Raji (cell line): ENCODE data around the gene H6PD.

ENCODE experiments used
- POLR2A ChIP-seq: IDR thresholded peaks from 2 replicates; pipeline ENCODE4 v1.6.1; 2011; ENCODE audit warnings: low read depth, low read length, control low read depth; ENCODE audit not compliant: insufficient read depth

H6PD gene

DNA sequence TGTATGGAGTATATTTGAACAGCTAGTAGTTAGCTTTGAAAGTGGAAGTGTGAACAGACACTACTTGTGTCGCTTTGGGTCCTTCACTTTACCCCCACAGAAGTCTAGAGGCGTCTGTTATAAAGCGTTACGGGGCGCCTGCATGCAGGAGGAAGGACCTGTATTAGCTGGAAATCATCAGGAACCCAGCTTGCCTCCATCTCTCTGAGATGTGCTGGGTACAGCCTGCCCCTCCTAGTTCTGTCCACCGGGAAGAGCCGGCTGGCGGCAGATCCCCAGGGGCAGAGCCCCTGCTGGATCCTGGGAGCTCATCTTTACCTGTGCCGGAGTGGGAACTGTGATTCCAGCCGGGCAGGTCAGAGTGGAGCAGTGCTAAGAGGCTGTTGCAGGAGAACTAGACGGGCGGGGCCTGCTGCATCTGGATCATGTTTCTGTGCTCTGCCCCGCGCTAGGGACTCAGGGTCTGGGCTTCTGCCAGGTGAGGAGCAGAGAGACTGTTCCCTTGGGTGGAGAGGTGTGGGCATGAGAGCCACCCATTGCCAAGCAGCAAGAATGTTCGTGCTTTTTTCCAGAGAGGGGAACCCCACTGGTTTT, 35.8 kb downstream of the H6PD start:
- no peak for TF ChIP-seq POLR2A

DNA sequence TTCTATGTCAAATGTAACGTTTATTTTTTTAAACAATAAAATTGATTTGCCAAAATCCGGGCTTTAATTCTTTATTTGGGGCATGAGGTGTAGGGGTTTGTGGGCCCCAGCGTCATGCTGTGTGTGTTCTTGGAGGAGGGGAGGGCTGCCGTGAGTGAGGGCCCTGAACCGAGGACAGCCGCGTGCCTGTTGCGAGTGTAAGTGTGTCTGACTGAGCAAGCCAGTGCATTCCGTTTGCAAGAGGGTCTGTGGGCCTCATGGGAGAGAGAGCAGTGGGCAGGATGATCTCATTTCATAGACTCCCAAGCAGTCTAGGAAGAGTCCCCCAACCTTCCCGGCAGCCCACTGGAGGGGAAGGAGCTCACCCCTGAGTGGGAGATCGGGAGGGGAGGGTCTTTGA, 36.7 kb downstream of the H6PD start:
- TF ChIP-seq POLR2A: no peak

DNA sequence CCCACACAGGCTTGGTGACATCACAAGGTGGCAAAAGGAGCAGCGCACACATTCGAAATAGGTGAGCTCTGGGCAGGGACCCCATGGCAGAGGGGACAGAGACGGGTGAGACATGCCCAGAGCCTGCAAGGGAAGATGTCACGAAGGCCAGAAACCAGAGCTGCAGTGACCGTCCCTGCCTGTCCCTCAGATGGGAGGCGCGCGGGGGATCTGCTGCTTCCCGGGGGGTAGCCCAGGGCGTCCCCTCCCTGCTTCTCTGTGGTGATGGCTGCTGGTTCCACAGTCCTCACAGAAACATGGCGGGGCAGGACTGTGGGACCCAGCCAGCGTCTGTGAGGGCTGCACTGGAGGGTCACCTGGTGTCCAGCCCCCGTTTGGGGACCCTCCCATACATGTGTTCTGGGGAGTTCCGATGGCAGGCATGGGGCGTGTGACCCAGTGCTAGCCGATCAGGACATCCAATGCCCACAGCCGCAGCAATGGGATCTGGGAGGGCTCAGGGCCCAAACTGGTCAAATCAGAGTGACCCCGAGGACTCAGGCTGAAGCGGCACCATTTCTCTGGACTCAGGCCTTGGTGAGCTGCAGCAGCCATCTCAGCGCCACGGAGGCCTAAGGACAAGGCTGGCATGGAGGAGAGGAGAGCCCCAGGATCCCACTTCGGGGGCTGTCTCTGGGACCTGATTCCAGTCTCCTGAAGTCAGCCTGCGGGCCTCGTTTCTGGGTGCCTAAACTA, 37.5 kb downstream of the H6PD start:
- TF ChIP-seq POLR2A: no peak

DNA sequence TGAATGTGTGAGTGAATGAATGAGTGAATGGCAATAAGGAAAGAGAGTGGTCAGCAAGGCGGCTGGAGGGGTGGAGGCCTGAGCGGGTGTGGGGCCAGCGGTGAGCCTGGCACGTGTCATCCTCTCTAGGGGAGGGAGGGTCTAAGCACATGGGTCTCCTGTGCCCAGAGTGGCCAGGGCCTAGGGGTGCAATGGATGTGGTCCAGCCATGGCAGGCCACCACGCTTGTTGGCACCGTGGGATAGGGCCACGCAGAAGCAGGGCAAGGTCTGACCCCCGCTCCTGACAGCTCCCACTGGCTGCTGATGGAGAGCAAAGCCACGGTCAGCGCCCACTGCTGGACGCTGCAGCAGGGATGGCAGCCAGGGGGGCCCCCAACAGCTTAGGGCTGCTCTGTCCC, 38.6 kb downstream of the H6PD start:
- TF ChIP-seq POLR2A: no peak

DNA sequence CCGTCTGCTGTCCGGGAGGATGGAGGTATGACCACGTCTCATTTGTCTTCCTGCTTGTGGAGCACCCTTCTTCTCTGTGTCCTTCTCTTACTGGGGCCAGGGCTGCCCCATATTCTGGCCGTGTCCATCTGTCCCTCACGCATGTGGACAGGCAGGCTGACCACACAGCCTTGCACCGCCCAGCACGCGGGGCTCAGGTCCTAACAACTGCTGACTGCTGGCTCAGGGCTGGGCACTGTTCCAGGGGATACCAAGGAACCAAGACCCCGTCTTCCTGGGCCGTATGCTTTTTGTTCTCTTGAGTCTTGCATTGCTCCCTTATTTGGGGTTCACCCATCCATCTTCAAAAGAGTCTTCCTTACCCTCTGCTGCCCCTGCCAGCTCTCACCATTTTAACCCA, 40.6 kb downstream of the H6PD start:
- TF ChIP-seq POLR2A: no peak

DNA sequence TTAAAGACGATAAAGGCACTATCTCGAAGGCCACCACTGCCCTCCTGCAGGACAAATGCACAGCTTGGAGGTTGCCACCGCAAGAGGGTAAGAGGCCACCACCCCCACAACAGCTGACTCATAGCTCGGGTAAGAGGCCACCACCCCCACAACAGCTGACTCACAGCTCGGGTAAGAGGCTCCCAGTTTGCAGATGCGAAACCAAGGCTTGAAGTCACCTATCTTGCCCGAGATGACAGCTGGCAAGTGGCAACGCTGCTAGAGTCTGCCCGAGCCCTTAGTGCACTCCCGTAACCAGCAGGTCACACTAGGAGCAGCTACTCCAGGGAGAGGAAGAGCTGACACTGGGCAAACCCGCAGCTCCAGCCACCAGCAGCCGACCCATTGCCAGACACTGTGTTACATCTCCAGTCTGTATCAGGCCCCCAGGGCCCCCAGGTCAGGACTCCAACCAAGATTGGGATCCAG, 41.0 kb downstream of the H6PD start:
- no peak for TF ChIP-seq POLR2A

DNA sequence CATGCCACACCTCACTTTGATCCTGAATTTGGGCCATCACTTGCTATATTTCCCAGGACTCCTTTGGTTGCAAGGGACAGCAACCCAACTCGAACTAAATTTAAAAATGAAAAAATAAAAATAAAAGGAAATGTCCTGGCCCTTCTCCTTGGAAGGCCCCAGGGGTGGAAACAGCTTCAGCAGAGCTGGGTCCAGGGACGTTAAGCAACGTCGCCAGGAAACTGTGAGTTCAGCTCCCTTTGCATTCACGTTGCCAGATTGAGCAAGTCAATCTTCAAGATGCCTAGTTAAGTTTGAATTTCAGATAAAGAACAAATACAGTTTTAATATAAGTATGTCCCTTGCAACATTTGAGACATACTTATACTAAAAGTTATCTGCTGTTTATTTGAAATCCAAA, 43.5 kb downstream of the H6PD start:
- no peak for TF ChIP-seq POLR2A

DNA sequence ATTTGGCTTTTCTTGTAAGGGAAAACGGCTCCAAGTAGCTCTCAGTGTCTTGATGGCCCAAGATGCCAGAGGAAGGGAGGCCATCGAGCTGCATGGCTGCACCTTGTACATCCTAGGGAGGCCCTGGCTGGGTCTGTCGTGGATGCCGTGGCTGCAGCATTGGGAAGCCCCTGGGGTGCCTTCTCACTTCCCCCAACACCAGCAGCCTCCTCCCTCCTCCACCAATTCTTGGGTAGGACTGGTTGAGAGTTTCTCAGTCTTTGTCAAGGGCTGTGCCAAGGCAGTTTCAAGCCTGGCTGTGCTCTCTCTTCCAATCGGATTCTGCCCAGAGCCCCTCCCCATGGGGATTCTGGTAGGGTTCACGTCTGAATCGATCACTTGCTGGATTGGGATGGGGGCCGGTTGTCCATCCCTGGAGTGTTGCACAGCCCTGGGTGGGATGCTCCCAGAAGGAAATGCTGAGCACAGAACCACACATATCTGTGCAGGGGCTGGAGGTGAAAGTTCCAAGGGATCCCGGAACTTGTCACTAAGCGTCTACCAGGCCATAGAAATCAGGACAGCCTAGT, 44.1 kb downstream of the H6PD start:
- TF ChIP-seq POLR2A: no peak

DNA sequence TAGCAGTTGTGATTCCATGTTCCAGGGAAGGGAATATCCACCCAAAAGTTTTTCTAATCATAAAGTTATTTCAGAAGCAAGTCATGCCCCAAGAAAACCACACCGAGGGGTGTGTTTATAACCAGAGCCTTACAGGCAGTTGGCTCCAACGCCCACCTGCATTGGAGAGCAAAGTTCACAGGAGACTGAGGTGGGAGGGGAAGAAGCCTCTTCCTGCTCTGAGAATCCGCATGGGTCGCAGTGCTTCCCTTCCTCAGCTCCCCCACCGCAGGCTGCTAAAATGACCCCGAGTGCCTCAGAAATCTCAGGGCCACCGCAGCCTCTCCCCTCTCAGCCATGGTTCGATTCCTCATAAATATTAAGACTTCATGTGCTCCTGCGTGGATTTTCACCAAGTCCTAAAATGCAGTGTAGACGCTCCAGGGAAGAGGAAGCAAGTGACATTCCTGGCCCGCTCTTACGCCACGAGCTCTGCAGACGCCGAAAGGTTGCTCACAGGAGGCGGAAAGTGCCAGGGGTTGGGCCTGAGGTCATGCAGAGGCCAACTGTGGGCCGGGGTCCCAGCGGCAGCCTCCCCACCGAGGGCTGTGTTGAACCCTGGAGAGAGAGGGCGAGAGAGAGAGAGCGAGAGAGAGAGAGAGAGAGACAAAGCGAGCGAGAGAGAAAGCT, 44.7 kb downstream of the H6PD start:
- no peak for TF ChIP-seq POLR2A

DNA sequence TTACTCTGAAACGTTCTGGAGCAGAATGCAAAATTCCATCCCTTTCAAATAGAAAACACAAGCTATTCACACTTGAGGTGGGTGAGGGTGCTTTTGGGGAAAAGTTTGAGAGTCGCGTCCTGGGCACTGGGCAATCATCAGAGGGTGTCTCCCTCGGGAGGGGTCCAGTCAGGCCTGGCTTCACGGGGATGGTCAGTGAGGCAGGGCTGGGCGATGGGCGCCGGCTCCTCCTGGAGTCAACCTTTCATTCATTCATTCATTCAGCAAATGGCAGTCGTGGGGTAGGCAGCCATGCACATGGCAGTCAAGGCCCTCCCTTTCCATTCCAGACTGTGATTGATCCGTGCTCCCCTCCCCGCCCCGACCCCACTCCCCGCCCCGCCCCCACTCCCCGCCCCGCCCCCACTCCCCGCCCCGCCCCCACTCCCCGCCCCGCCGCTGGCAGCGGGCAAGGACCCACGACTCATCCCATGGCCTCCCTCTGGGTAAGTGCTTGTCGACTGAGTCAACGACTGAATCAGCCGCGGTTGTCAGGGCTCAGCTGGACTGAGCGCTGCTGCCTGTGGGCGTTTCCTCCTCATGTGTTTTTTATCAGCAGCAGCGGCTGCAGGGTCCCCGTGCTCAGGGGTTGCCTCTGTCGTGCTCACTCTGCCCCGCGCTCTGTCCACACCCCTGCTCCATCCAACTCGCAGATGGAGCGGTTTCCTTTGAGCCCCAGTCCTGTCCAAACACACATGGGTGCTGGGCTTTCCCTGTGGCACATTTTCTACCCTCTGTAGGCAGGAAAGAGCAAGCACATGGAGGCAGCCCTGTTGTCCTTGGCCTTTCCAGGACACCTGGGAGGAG, 45.7 kb downstream of the H6PD start:
- no peak for TF ChIP-seq POLR2A

DNA sequence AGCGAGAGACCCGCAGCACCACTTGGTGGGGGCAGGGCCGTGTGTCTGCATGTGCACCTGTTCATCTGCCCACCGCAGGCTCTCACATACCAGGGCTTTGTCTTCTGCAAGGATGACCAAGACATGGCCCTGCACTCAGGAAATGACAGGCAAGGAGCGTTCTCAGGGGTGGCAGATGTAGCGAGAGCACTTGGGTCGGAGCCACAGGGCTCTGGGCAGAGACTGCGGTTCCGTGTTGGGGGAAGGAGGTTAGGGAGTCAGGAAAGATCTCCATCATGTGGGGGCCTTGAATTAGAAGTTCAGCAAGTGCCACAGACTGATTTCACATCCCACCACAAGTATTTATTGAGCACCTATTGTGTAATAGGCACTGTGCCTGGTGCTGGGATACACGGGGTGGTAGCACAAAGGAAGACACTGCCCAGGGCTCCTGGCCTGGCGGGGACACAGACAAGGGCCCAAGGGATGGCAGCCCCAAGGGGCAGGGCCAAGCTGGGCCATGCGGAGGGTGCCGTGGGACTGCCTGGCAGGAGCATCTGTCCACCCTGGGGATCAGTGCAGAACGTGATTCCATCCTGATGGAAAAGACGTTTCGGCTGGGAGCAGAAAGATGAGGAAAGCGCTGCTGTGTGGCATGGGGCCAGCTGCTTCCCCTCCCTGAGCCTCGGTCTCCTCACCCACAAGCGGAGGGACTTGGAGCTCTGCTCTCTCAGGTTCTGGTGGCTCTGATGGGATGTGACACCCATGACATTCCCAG, 46.7 kb downstream of the H6PD start:
- no peak for TF ChIP-seq POLR2A

DNA sequence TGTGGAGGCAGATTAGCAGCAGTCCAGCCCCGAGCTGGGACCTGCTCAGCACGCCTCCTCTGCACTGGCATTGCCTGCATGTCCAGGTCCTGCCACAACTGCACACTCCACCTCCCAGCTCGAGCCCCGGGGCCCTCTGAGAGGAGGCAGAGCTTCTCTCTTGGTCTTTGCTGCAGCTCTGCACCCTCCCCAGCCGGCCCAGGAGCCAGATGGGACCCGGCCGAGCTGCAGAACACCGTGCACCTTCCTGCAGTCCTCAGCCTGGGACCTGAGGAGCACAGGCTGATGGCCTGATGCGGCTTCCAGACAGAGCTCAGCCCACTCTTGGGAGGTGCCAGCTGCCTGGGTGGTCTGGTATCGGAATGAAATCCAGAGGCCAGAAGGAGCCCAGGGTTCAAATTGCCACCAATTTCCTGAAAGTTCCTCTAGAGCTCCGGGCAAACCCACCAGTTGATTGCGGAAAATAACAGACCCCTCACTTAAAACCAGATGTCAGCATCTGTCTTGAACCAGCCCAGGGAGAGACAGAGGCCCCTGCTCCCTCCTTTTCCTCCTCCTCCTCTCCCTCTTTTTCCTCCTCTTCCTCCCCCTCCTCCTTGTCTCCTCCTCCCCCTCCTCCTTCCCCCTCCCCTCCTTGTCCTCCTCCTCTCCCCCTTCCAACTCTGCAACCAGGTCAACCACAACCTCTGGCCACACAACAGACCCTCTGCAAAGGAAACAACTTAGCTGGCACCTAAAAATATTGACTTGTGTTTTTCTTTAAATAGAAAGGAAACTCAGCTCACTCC, 47.5 kb downstream of the H6PD start:
- TF ChIP-seq POLR2A: no peak

DNA sequence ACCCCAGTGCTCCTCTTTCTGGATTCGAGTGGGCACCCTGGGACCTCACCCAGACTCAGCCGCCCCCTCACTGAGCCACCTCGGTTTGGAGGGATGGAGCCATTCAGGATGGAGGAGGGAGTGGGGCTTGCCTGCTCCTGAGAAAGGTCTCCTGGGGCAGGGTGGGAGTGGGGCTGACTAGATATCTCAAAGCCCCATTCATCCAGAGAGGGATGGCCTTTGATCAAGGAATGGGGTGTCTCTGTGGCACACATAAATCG, 48.1 kb downstream of the H6PD start:
- no peak for TF ChIP-seq POLR2A

DNA sequence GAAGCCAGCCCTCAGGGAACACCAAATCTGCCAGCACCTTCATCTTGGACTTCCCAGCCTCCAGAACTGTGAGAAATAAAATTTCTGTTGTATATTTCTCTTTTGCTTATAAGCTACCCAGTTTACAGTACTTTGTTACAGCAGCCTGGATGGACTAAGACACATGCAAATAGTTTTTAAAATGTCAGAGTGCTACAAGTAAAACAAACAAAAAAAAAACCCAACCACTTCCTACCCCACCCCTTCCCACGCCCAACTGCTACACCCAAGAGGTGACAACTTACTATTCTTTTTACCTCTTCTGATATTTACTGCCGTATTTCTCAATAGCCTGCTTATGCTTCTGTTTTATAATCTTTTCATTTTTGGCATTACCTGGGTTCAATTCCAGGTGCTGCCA, 49.5 kb downstream of the H6PD start:
- no peak for TF ChIP-seq POLR2A
